Posterior cingulate gyrus (tissue), 11 donors: ENCODE measurements around the gene CDKL2.
A peak's percentile ranks its signal among the peaks of the same experiment; 100 is the strongest.

Source experiments
- DNase-seq, 10 donors: peaks; one replicate each; pipeline versions ENCODE4 v3.0.0 to v3.0.0-alpha.2; 2020 to 2021; ENCODE audit warnings: mixed read lengths in 3 of 10
- intact Hi-C: fragments of 100-400 bp; cut with DNase I; formaldehyde crosslinking; loops from one replicate; pipeline ENCODE4 v1.15.1; 2023

Gene CDKL2

DNA sequence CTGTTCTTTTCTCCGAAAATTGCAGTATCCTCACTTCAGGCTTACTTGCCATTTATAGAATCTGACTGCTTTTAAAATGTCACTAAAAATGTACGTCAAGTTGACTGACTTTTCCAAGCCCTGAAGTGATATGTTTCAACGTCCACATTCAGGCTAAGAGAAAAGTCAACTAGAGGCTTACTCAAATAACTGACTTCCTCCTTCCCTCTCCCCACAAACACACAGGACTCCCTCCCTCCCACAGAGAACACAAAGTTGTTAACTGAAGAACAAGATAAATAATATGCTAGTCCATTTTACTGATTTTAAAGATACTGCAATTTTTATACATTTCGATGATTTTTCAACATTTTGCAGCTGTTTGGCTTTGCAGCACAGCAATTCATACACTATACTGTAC lies 13.8 kb upstream of the CDKL2 start:
- intact Hi-C loops: no loop called here

GRCh38 chr4:75643651-75644050 lies 13.3 kb upstream of the CDKL2 start:
- DNase-seq: no peak
- intact Hi-C loops: no loop called here

More for the DNA sequence above, 13.8 kb upstream of the CDKL2 start:
- no peak for DNase-seq

- no peak for DNase-seq
- intact Hi-C loops: no loop called here
These were observed 8.9 kb upstream of the CDKL2 start for GRCh38 chr4:75639124-75639695.

GRCh38 chr4:75637827-75638226 lies 7.5 kb upstream of the CDKL2 start:
- intact Hi-C loops: no loop called here
- no peak for DNase-seq

DNA sequence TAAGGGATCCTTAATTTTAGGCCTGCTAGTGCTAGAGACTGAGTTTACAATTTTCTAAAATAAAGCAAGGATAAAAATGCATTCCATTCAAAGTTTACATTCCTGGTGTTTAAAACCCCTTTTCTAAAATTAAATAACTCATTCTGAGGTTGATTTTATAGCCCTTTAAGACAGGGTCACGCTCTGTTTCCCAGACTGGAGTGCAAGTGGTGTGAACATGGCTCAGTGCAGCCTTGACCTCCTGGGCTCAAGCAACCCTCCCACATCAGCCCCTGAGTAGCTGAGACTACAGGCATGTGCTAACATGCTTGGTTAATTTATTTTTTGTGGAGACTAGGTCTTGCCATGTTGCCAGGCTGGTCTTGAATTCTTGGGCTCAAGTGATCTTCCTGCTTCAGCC lies 6.8 kb upstream of the CDKL2 start:
- intact Hi-C loops: no loop called here
- no peak for DNase-seq

GRCh38 chr4:75634951-75635350 lies 4.6 kb upstream of the CDKL2 start:
- intact Hi-C loops: no loop called here
- DNase-seq: no peak

DNA sequence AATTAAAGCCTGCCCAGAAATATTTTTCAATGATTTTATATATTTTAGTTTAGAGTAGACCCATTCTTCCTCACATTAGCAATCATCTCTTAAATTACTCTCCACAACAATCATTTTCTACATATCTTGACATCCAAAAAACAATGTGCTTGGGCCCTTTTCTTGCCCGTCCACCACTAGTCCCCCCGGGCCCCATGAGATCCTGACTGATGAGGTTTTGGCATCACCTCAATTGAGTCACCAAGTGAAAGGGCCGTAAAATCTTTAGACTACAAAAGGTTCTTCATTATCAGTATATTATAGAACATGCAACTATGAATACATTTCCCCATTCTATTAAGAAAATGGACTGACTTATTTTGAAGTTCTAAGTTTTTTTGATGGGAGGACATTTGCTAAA lies 4.0 kb upstream of the CDKL2 start:
- no peak for DNase-seq
- intact Hi-C loops: no loop called here

DNA sequence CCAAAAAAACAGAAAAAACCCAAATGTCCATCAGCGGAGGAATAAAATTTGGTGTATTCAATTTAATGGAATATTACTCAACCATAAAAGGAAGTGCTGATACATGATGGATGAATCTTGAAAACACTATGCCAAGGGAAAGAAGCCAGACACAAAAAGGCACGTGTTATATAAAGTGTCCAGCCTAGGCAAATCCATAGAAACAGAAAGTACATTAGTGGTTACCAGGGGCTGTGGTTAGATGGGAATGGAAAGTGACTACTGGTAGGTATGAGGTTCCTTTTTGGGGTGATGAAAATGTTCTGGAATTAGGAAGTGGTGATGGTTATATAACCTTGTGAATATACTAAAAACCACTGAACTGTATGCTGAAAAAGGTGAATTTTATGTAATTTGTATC lies 3.5 kb upstream of the CDKL2 start:
- intact Hi-C loops: no loop called here

GRCh38 chr4:75630937-75631329 lies 605 bp upstream of the CDKL2 start:
- DNase-seq: peak in 4 of 10 donors; percentile 11 to 26 (median 20)
- intact Hi-C loops: loop anchor here (2.0 kb wide), 1 partner anchor 42 kb away; the partner anchor contains the start of gene G3BP2

More for the DNA sequence above, 3.5 kb upstream of the CDKL2 start:
- no peak for DNase-seq

DNA sequence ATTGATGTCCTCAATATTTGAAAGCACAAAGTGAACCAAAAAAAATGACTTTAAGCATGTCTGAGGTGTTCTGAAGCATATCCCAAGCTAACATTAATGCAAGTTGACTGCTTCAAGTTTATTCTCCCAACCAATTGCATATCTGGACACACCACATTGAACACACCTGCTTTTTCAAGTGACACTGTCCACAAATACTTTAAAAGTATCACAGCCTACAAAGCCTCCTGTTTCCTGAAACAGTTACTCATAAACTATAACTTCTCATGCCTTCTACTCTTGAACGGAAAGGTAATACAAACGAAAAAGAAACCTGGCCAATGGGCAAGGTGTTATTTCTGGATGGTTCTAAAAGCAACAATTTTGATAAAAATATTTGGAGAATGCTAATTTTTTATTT lies 1.1 kb downstream of the CDKL2 start:
- intact Hi-C loops: no loop called here
- no peak for DNase-seq

- intact Hi-C loops: no loop called here
- DNase-seq: no peak
These were observed 7.3 kb downstream of the CDKL2 start for GRCh38 chr4:75623026-75623425.

DNA sequence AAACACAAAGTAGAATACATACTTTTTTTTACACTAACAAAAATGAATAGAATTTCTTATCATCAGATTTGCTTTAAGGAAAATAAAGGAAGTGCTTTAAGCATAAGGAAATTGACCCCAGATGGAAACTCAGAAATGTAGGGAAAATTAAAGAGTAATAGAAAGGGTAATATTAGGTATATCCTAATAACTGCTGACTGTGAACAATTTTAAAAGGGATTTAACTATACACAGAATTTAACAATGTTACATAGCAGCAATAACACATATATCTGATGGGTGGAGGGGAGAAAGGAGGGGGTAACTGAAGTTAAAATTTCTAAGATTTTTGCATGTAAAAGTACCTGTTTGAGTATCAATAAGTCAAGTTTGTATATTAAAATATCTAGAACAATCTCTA lies 8.6 kb downstream of the CDKL2 start:
- DNase-seq: no peak
- intact Hi-C loops: no loop called here

DNA sequence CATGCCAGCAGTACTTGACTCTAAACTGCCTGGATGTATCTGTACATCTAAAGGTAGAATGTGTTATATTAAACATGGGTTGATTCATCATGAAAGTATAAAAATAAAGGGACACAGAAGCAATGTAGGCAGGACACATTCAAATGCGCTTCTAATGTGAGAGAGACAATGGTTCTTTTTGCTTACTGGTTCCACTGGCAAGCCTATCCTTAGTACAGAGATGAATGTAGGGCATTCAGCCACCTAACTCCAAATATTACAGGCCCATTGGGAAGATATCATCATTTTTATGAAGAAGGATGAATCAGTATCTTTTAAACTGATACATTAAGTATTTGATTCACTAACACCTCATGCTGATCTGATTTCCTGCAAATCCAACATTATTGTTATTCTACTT lies 18.0 kb downstream of the CDKL2 start:
- DNase-seq: no peak
- intact Hi-C loops: no loop called here

GRCh38 chr4:75605928-75606327 lies 24.4 kb downstream of the CDKL2 start:
- no peak for DNase-seq
- intact Hi-C loops: no loop called here

DNA sequence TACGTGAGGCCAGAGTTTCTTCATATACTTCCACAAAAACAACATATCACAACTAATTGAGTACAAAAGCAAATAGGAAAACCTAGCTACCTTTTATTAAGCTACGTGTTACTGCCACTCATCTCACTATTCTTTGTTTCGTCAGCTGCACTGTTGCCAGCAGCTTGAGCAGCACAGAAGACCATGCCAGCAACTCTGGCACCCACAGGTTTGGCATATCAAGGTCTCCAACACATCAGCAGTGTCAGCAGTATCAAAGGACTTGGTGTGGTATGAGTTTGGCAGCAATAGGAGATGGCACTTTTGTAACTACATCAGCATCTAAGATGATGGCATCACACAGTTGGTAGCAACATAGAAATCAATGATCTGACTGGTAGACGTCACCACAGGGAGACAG lies 30.7 kb downstream of the CDKL2 start:
- no peak for DNase-seq
- intact Hi-C loops: no loop called here

DNA sequence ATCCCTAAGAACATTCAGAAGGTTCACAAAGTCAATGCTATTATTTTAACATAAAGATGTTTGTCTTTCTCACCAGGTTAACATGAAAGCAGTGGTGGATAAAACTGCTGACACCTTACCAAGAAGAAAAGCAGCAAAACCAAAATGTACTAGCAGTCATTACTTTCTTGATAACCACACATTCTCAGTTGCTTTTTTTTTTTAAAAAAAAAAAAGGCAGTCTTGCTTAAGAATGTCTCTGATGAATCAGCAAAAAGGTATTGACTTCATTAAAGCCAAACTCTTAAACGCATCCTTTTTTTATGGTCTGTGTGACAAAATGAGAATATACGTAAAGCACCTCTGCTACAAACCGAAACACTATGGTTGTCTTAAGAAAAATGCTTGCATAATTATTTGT lies 31.9 kb downstream of the CDKL2 start:
- intact Hi-C loops: no loop called here
- DNase-seq: no peak

DNA sequence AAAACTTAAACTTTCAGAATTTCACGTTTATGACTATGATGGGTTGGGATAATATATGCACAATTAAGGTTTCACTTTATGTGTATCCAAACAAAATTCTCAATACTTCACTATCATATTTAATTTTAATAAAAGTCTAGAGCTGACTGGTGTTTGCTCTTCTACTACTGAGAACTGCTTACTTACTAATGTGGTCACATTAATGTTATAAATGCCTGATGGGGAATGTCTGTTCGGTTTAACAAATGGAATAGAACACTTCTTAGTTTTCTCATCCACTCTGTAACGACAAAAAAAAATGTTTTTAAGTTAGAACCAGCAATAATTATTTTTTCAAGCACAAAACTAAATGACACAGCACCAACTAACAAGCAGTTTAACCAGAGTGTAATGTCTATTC lies 34.3 kb downstream of the CDKL2 start:
- intact Hi-C loops: no loop called here

DNA sequence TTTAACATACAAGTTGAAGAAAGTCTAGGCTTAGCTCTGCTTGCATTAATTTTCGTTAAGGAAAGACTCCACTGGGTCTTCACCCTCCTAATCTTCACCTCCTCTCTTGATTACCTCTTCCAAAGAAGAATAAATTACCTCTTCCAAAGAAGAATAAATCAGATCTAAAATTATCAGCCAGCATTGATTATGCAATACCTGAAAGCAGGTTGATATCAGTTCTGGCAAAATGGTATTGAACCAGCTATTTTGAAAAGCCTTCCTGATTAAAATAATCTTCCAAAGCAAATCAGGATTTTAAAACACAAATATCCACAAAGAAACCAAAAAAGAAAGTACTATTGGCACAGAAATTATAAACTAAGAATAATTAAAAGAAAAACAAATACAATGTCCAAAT lies 36.9 kb downstream of the CDKL2 start:
- intact Hi-C loops: no loop called here
- DNase-seq: no peak

More for the DNA sequence above, 34.3 kb downstream of the CDKL2 start:
- no peak for DNase-seq

DNA sequence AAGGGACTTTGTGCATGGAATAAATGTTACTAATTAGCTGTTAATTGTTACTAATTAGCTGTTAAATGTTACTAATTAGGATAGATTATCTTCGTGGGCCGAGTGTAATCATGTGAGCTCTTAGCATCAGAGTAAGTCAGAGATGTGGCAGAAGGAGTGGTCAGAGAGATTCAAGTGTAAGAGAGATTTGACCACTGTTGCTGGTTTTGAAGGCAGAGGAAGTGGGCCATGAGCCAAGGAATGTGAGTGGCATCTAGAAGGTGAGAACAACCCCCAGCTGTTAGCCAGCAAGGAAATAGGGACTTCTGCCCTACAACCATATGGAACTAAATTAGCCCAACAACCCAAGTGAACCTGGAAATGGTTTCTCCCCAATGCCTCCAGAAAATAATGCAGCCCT lies 46.3 kb downstream of the CDKL2 start:
- intact Hi-C loops: no loop called here
- DNase-seq: no peak

- intact Hi-C loops: no loop called here
- no peak for DNase-seq
These were observed 62.6 kb downstream of the CDKL2 start for GRCh38 chr4:75567725-75568124.

GRCh38 chr4:75566911-75567310 lies 63.4 kb downstream of the CDKL2 start:
- intact Hi-C loops: no loop called here
- no peak for DNase-seq

DNA sequence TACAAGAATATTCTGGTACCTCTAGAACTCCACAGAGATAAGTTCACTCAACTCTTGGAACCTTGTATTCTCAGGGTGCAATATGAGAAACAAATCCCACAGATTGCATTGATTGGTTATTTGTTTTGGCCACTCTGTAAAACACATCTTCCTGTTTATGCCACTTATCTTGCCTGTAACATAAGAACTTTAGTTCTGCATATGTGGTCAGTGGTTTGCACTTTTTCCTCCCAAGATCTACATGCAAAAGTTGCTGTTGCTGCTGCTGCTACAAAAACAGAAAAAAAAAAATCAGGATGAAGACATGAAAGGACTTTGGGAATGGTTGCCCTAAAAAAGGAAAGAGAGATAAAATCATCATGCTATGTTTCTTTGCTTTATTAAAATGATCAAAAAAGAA lies 64.8 kb downstream of the CDKL2 start:
- no peak for DNase-seq
- intact Hi-C loops: no loop called here

GRCh38 chr4:75564023-75564422 lies 66.3 kb downstream of the CDKL2 start:
- intact Hi-C loops: no loop called here
- no peak for DNase-seq
